GM23248 (cell line): ENCODE data around the gene OPCML.

ENCODE experiments used
- EZH2 ChIP-seq: fragments of 200-600 bp; sonication (generic); IDR thresholded peaks from 2 replicates; pipeline ENCODE4 v1.6.1; 2018; ENCODE audit warnings: antibody characterized with exemption, mild to moderate bottlenecking; ENCODE audit not compliant: insufficient read depth, poor library complexity, severe bottlenecking
- EZH2phosphoT487 ChIP-seq: fragments of 200-600 bp; sonication (generic); IDR thresholded peaks from 2 replicates; pipeline ENCODE4 v1.6.1; 2018; ENCODE audit warnings: antibody characterized with exemption, moderate library complexity, mild to moderate bottlenecking, low read depth; ENCODE audit not compliant: insufficient read depth

GRCh38 chr11:133413703-133414102 lies 118.6 kb downstream of the OPCML start:
- no peak for TF ChIP-seq EZH2phosphoT487
- no peak for TF ChIP-seq EZH2
